GM13977 (cell line): ENCODE data around the gene NUP153.
A peak's percentile ranks its signal among the peaks of the same experiment; 100 is the strongest.
"Not testable (repeated sequence)": the region's sequence is repeated elsewhere in the genome, so short reads cannot be mapped to it uniquely, and the experiment has no call there.

Source experiments
- DNase-seq: peaks from one replicate; pipeline ENCODE4 v3.0.0; 2012; ENCODE audit warnings: low spot score
- in situ Hi-C: fragments of 300-500 bp; cut with MboI; formaldehyde crosslinking; loops from one replicate; pipeline ENCODE4 v1.12.0; 2022; ENCODE audit warnings: low sequenced_read_pairs, low pct_unique_long_range_greater_than_20kb, mixed read lengths, inconsistent platforms; ENCODE audit not compliant: unreplicated experiment
- TF ChIP-seq, protein P1 (sequence below): IDR thresholded peaks from 2 replicates; pipeline ENCODE4 v1.5.1; 2012; ENCODE audit warnings: mild to moderate bottlenecking, control low read depth; ENCODE audit not compliant: insufficient read depth; ENCODE audit errors: extremely low read depth, missing control alignments

NUP153 gene

DNA sequence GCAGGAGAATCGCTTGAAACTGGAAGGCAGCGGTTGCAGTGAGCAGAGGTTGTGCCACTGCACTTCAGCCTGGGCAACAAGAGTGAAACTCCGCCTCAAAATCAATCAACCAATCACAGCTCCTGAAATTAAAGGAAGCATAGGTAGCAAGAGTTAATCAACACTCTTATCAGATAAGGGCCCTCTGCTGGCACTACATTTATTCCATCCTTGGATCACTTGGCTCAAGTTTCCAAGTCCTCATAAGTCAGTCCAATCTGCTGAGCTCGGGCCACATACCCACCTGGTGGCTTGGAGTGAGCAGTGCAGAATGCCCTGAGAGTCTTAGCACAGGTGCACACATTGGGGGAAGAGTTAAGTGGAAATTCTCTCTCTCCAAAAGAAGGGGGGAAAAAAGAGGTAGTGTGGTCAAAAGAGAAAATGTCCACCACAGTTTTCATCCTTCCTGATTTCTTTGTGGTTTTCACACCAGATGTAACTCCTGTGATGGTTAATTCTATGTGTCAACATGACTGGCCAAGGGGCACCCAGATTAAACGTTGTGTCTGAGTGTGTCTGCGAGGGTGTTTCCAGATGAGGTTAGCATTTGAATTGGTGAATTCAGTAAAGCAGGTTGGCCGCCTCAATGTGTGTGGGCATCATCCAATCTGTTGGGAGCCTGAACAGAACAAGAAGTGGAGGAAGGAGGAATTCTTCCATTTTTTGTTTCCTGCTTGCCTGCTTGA is 120.8 kb downstream of the NUP153 start:
- TF ChIP-seq, protein P1, sequence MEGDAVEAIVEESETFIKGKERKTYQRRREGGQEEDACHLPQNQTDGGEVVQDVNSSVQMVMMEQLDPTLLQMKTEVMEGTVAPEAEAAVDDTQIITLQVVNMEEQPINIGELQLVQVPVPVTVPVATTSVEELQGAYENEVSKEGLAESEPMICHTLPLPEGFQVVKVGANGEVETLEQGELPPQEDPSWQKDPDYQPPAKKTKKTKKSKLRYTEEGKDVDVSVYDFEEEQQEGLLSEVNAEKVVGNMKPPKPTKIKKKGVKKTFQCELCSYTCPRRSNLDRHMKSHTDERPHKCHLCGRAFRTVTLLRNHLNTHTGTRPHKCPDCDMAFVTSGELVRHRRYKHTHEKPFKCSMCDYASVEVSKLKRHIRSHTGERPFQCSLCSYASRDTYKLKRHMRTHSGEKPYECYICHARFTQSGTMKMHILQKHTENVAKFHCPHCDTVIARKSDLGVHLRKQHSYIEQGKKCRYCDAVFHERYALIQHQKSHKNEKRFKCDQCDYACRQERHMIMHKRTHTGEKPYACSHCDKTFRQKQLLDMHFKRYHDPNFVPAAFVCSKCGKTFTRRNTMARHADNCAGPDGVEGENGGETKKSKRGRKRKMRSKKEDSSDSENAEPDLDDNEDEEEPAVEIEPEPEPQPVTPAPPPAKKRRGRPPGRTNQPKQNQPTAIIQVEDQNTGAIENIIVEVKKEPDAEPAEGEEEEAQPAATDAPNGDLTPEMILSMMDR = no peak
- DNase-seq = no peak
- in situ Hi-C loops = loop anchor here (25.0 kb wide), 2 partner anchors 226 to 424 kb away; no protein-coding TSS in a partner anchor

DNA sequence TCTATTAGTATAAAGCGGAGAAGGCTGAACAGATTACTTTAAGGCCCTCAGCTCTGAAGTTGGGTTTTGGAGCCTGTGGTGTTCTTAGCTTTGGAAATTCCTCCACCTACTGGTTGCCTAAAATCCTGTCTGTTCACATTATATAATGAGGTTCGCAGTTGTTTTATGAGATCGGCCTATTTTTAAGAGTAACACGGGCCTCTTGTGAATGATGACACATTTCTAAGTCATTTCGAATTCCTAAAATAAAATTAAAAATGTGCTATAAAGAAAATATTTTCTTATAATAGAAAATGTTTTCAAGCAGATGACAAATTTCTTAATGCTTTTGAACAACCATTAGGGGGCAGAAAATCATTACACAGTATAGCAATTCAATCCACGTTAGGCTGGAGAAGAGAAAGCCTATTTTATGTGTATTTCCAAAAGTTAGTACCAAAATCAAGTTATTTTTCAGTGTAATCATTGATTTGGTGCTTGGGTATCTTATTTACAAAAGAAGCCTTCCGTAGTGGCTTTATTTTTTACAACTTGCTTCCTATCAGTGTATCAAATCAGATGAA is 122.4 kb downstream of the NUP153 start:
- DNase-seq = peak; percentile 71
- TF ChIP-seq, protein P1 = peak; percentile 52

DNA sequence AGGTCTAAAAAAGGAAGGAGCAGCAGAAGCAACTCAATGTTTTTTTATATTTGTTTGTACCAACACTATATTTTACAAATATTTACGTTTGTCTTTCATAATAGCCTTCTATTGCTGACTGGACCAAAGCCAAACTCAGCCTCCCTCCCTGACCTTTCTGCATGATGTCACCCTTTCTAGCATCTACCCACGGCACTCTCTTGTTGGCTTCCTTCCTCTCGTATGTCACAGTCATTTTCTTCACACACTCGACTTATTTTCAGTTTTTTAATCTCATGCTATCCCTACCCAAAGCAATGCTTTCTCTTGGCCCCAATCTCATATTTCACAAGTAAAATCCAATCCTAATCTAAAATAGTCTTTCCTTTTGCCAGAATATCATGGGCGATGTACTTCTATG is 122.9 kb downstream of the NUP153 start:
- DNase-seq = no peak
- in situ Hi-C loops = loop anchor here (25.0 kb wide), 2 partner anchors 228 to 422 kb away; no protein-coding TSS in a partner anchor

More for the DNA sequence above, 122.4 kb downstream of the NUP153 start:
- in situ Hi-C loops = loop anchor here (25.0 kb wide), 2 partner anchors 228 to 422 kb away; no protein-coding TSS in a partner anchor

DNA sequence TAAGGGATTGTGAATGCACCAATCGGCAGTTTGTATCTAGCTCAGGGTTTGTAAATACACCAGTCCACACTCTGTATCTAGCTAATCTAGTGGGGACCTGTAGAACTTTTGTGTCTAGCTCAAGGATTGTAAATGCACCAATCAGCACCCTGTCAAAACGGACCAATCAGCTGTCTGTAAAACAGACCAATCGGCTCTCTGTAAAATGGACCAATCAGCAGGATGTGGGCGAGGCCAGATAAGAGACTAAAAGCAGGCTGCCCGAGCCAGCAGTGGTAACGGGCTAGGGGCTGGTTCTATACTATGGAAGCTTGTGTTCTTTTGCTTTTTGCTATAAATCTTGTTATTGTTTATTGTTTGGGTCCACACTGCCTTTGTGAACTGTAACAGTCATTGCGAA is 125.4 kb downstream of the NUP153 start:
- in situ Hi-C loops = loop anchor here (25.0 kb wide), 2 partner anchors 231 to 419 kb away; no protein-coding TSS in a partner anchor
- not testable (repeated sequence) for DNase-seq

More for the DNA sequence above, 122.9 kb downstream of the NUP153 start:
- TF ChIP-seq, protein P1 = no peak

DNA sequence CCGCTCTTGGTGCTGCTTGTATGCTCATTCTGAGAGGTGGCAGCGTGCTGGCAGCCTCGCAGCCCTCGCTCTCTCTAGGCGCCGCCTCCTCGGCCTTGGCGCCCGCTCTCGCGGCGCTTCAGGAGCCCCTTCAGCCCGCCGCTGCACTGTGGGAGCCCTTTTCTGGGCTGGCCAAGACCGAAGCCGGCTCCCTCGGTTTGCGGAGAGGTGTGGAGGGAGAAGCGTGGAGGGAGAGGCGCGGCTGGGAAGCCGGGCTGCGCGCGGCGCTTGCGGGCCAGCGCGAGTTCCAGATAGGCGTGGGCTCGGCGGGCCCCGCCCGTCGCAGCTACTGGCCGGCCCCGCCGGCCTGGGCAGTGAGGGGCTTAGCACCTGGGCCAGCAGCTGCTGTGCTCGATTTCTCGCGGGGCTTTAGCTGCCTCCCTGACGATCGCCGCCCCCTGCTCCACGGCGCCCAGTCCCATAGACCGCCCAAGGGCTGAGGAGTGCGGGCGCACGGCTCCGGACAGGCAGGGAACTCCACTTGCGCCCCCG is 126.1 kb downstream of the NUP153 start:
- DNase-seq = no peak
- in situ Hi-C loops = loop anchor here (25.0 kb wide), 2 partner anchors 232 to 418 kb away; no protein-coding TSS in a partner anchor
- TF ChIP-seq, protein P1 = no peak

DNA sequence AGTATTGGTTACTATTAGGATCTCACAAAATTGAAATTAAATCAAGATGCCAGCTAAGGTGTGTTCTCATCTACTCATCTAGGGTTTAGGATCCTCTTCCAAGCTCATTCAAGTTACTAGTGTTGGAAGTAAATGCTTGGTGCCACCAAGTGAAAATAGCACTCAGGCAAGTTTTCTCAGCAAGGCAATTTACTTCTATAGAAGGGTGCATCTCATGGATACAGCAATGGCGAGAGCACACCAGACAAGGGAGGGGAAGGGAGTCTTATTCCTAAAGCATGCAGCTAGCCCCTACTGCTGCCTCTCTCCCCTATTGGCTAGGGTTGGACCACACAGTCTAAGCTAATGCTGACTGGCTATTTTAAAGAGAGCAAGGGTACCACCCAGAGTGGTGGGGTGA is 129.7 kb downstream of the NUP153 start:
- DNase-seq = no peak
- in situ Hi-C loops = loop anchor here (25.0 kb wide), 2 partner anchors 235 to 415 kb away; no protein-coding TSS in a partner anchor
- TF ChIP-seq, protein P1 = no peak
